HG03159 (cell line): ENCODE measurements around the gene HBEGF.

Source experiments
- ATAC-seq: cut with Tn5 transposase; IDR thresholded peaks from one replicate; pipeline ENCODE4 v1.9.1; 2021; ENCODE audit warnings: mild to moderate bottlenecking, moderate library complexity; ENCODE audit not compliant: unreplicated experiment

The HBEGF gene

DNA sequence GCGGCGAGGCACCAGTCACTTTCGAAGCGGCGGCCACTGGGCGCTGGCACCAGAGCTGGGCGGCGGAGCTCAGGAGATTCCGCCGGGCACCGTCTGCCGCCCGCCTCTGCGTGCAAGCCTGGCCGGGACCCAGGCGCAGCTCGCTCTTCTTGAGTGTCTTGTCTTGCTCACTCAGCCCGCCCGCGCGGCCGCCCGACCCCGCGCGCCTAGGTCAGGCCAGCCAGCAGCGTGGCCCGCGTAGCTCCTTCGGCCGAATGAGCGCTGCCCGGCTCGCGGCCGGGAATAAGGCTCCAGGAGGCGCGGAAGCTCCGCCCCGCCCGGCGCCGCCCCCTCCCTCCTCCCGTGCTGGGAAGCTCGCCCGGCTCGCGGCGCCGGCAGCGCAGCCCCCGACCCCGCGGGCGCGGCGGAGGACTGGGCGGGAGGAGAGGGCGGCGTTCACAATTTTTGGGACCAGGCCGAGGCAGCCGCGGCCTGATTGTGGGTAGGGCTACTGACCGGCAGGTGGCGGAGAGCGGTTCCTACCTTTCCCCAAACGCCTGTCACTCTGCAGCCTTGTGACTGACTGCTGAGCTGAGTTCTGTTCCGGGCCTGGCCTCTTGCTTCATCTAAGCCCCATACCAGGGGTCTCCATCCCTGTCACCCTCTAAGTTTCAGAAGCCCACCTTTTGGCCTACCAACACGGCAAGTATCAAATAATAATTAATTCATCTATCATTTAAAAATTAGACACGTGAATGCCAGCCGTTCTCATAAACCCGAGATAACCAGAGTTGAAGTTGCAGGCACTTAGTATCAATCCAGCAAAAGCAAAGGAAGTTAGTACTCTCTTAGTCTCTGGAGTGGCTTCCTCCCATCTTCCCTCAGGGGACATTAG lies at the start of gene HBEGF:
TSS of gene HBEGF (minus strand) at position 256 of the 874 bp plus-strand sequence. CDS start 275 bp downstream, outside the sequence.
- peak; percentile 82 for ATAC-seq

DNA sequence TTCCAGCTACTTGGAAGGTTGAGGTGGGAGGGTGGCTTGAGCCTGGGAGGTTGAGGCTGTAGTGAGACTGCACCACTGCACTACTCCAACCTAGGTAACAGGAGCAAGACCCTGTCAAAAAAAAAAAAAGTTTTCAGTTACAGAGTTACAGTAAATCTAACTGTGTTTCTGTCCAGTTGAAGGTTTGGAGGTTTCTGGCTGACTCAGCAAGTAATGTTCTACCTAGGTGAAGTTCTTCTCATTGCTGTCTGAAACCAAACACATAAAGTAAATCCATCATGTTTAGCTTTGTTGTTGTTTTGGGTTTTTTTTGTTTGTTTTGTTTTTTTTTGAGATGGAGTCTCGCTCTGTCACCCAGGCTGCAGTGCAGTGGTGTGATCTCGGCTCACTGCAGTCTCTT lies 47.3 kb upstream of the HBEGF start:
- no peak for ATAC-seq

DNA sequence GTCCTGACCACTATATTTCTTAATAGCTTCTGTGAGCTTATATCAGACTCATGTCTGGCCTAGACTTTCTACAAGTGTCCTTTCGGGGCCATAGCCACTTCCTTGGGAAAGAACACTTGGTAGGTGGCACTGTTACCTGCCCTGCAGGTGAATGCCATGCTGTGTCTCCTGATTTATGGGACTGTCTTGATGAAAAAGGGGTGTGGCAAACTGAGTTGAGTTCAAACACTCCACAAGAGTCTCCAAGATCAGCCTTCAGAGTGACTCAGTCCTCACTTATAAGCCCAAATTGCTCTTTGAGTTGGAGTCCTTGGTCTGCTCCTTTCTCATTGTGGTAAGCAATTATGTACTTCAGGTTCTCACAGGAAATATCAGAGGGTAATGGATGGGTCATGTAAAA lies 45.3 kb upstream of the HBEGF start:
- no peak for ATAC-seq

DNA sequence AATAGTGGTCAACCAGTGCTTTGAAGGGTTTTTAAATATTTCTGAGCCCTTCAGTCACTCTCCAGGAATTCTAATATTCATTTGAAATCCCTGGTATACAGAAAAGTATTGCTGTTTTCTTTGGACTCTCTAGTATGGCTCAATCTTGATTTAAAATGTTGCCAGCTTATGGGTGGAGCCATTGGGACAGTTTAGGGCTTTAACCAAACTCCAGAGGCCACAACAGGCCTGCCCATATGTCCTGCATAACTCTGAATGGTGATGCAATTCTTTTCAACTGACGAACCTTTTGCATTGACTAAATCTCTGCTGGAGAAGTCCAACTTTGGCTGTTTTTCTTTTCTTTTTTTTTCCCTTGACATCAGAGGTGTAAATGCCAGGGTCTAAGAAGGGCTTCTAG lies 44.9 kb upstream of the HBEGF start:
- no peak for ATAC-seq

DNA sequence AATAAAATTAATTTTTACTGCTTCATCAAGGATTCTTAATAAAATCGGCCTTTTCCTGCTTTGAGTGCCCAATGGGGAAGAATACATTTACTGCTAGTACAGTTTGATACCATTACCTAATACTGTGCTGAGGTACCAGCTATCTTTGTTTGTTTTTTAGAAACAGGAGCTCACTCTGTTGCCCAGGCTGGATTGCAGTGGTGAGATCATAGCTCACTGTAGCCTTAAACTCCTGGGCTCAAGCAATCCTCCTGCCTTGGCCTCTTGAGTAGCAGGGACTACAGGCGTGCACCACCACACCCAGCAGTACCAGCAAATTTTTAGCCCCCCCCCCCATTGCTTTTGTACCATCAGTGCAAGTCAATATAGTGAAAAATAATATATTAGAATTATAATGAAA lies 41.6 kb upstream of the HBEGF start:
- no peak for ATAC-seq

DNA sequence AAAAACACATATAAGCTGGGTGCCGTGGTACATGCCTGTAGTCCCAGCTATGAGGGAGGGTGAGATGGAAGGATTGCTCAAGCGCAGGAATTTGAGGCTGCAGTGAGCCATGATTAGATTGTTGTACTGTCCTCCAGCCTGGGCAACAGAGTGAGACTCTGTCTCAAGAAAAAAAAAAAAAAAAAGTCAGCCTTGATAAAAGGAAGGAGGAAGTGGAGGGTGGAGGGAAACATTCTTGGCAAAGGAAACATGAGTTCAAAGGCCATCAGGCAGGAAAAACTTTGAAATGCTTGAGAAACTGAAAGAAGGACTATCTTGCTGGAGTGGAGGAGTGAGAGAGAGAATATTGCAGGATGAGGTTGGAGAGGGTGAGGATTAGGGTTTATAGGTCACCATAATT lies 36.9 kb upstream of the HBEGF start:
- no peak for ATAC-seq

GRCh38 chr5:140382866-140383265 lies 36.5 kb upstream of the HBEGF start:
- ATAC-seq, result no peak

DNA sequence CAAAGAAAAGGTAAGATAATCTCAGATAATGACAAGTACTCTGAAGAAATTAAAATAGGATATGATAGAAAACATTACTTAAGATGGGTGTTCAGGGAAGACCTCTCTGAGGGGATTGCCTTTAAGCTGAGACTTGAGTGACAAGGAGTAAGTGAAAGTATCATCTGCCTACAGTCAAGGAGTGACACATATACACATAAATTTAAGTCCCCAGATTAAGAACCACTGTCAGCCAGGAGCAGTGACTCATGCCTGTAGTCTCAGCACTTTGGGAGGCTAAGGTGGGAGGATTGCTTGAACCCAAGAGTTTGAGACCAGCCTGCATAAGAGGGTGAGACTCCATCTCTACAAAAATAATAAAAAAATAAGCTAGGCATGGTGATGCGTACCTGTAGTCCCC lies 35.6 kb upstream of the HBEGF start:
- ATAC-seq, result no peak

- no peak for ATAC-seq
These were observed 34.9 kb upstream of the HBEGF start for GRCh38 chr5:140381351-140381750.

GRCh38 chr5:140372971-140373487 lies 26.6 kb upstream of the HBEGF start:
- no peak for ATAC-seq

DNA sequence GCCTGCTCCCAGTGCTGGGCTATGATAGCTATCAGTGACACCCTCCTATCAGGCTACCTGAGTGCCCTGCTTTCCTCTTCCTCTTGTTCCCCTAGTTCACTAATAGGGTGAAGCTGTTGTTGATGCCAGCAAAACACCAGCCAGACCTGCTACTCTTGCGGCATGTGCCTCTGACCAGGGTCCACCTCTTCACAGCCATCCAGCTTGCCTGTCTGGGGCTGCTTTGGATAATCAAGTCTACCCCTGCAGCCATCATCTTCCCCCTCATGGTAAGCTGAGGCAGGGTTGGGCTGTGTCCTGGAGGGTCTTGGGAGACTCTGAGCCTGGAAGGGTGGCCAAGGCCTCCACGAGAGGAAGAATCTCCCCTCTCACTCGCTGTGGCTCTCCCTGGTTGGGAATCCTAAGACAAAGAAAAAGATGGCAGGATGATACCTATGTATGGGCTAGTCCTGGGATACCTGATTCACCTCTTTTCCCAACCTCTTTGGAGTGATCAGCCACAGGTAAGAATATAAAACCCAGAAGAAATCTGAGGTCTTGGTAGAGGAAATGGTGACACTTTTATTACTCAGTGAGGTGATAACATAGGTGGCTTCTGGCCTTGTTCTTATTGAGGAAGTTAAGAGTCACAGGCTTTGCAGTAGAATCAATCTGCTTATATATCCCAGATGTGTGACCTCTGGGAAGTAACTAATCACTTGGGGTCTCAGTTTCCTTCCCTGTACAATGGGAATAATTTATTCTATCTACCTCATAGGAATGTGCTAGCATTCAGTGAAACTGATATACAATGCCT lies 25.2 kb upstream of the HBEGF start:
- no peak for ATAC-seq

DNA sequence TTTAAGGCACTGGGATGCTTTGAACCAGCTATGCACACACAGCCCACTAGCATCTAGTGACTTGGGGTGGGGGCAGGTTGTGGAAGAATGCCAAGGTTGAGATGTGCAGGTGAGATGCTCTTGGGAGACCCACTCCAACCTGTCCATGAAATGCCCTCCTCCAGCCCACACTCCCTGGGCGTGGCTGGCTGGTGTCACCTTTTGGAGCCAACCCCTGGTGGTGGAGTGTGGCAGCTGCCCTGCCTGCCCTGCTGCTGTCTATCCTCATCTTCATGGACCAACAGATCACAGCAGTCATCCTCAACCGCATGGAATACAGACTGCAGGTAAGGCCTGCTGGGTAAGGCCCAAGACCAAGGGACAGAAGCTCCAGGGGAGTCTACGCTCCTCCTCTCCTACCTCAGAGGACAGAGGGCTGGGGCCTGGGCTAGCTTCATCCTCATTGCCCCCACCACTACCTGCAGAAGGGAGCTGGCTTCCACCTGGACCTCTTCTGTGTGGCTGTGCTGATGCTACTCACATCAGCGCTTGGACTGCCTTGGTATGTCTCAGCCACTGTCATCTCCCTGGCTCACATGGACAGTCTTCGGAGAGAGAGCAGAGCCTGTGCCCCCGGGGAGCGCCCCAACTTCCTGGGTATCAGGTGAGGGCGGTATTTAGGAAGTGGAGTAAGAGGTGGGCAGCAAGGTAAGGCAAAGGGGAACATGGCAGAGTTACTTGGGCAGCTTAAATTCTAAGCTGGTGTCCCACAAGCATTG lies 21.0 kb upstream of the HBEGF start:
- ATAC-seq, result no peak

GRCh38 chr5:140366589-140367255 lies 20.3 kb upstream of the HBEGF start:
- ATAC-seq, result no peak

DNA sequence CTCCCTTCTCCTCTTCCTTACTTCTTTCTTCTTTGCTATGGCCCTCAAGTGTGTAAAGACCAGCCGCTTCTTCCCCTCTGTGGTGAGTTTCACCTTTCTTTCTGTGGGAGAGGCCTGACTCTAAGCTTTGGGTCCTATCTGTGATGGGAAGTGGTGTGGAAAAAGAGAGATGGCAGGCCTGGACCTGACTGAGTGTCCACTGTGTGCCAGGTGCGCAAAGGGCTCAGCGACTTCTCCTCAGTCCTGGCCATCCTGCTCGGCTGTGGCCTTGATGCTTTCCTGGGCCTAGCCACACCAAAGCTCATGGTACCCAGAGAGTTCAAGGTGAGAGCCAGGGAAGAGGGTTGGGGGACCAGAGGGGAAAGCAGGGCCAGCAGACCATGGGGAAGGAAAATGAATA lies 19.5 kb upstream of the HBEGF start:
- no peak for ATAC-seq

GRCh38 chr5:140365282-140365681 lies 18.9 kb upstream of the HBEGF start:
- no peak for ATAC-seq

DNA sequence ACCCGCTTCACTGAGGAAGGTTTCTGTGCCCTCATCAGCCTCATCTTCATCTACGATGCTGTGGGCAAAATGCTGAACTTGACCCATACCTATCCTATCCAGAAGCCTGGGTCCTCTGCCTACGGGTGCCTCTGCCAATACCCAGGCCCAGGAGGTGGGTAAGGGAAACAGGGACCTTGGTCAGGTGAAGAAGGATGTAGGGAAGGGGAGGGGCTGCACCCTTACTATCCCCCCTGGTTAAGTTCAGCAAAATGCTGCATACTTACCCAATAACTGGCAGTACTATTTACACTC lies 18.0 kb upstream of the HBEGF start:
- no peak for ATAC-seq

DNA sequence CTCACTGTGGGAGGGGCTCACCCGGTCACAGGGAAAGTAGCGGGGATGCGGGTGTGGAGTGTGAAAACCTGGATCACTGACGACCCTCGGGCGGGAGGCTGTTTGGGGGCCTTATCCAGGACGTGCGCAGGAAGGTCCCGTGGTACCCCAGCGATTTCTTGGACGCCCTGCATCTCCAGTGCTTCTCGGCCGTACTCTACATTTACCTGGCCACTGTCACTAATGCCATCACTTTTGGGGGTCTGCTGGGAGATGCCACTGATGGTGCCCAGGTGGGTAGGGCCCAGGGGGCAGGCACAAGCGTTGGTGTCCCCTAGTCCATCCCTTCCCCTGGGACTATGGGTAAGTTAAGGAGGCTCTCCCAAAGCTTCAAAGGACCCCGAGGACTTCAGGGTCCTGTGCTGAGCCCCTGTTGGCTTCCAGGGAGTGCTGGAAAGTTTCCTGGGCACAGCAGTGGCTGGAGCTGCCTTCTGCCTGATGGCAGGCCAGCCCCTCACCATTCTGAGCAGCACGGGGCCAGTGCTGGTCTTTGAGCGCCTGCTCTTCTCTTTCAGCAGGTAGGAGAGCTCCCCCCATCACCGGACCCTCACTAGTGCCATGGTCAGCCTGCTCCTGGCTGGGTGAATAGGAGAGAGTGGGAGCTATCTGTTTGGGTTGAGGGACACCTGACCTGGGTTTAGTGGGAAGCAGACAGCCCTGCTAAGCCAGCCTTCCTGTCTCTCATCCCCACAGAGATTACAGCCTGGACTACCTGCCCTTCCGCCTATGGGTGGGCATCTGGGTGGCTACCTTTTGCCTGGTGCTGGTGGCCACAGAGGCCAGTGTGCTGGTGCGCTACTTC lies 17.4 kb upstream of the HBEGF start:
- no peak for ATAC-seq

- peak; percentile 84 for ATAC-seq
These were observed 16.6 kb upstream of the HBEGF start for GRCh38 chr5:140362875-140363630.

DNA sequence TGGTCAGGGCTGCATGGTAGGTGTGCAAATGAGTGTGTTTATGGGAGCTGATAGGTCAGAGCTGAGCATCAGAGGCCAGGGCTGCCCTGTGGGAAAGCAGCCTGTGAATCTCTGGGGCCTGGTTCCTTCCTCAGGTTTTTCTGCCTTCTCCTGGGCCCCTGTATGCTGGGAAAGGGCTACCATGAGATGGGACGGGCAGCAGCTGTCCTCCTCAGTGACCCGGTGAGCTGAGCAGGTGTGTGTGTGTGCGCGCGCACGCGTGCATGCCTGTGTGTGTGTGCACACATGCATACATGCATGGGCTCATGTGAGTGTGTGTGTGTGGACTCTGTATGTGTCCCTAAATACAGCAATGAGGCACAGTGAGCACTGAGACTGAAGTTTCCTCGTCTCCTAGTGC lies 15.9 kb upstream of the HBEGF start:
- no peak for ATAC-seq
